GM21381 (cell line): ENCODE measurements around the gene NKX3-2.
"Not testable (repeated sequence)": the region's sequence is repeated elsewhere in the genome, so short reads cannot be mapped to it uniquely, and the experiment has no call there.

Experiments
- ATAC-seq: cut with Tn5 transposase; IDR thresholded peaks from one replicate; pipeline ENCODE4 v1.9.1; 2021; ENCODE audit warnings: mild to moderate bottlenecking, moderate library complexity; ENCODE audit not compliant: unreplicated experiment

The NKX3-2 gene

DNA sequence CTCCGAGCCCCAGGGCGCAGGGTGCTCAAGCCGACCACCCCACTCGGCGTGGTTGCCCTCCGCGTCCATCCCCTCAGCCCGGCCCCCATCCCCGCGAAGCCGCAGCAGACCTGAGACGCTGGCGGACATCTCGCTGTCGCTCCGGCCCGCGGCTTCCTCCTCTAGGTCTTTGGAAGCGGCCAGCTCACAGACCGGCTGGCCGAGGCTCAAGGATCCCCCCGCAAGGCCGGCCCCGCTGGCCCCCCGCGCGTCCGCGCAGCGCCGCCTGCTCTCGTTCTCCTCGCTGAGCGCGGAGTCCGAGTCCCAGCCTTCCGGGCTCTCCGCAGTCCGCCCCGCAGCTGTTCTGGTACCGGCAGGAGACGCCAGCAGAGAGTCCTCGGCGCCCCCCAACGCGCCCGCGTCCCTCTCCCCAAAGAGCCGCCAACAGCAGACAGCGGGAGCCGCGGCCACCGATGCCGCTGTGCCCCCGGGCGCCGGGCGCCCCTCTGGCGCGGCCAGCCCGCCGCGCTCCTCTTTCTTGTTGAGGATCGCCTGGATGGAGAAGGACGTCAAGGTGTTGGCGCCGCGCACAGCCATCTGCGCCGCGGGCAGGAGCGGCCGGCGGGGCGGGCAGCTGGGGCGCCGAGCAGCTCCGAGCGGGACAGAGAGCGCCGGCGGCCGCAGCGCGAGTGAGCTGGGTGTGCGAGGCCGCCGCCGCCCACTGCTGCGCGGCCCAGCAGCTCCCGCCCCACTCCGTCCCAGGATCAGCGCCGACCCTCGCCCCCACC, at the start of gene NKX3-2:
Gene NKX3-2 (minus strand): TSS at position 670 of the 767 bp plus-strand sequence. CDS start 94 bp downstream, at position 576.
- no peak for ATAC-seq

- no peak for ATAC-seq
Measured at GRCh38 chr4:13592220-13592619, 47.9 kb upstream of the NKX3-2 start.

- no peak for ATAC-seq
Measured at GRCh38 chr4:13590766-13591165, 46.5 kb upstream of the NKX3-2 start.

DNA sequence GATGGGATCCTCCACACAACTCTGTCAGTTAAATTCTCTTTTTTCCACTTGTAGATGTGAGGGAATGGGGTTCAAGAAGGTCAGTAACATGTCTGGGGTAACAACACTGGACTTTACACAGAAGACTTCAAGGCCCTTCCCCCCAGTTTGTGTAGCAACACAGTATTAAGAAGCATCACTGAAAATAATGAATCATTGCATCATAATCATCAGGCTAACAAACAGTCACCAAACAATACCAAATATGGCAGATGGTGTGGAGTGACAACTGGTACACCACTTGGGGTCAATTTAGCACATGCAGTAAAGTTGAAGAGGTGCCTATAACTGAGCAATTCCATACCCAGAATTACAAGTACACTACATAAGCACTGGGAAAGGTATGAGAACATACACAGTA, 44.6 kb upstream of the NKX3-2 start:
- ATAC-seq: no peak

- no peak for ATAC-seq
Measured at GRCh38 chr4:13584481-13584880, 40.2 kb upstream of the NKX3-2 start.

- ATAC-seq: no peak
Measured at GRCh38 chr4:13580036-13580435, 35.7 kb upstream of the NKX3-2 start.

DNA sequence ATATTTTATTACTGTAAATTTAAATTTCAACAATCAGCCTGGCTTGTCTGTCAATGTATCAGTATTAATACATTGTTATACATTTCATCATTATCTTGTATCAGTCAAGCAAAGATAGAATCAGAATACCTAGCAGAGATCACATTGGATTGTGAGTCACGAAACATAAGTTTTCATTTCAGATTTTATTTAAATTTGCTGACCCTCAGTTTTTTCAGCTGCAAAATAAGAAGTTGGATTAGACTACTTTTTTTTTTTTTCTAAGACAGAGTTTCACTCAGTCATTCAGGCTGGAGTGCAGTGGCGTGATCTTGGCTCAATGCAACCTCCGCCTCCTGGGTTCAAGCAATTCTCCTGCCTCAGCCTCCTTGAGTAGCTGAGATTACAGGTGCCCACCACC, 33.4 kb upstream of the NKX3-2 start:
- ATAC-seq: no peak

GRCh38 chr4:13570916-13571315, 26.6 kb upstream of the NKX3-2 start:
- no peak for ATAC-seq

GRCh38 chr4:13567125-13567524, 22.8 kb upstream of the NKX3-2 start:
- ATAC-seq: no peak

DNA sequence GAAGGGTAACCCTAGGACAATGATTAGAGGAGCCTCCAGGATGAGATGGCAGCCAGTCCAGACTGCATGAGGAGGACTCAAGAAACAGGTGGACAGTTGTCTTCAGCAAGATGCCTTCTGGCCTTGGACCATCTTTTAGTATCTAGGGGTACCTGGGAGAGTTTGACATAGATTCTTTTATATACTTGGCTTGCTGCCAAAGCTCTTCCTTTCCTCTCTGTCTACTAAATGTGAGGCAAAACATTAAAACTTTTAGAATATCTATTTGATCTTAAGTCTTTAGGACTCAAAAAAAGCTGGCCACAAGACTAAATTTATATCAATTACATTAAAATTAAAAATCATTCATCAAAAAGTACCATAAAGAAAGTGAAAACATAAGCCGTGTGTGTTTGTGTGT, 18.6 kb upstream of the NKX3-2 start:
- ATAC-seq: no peak

DNA sequence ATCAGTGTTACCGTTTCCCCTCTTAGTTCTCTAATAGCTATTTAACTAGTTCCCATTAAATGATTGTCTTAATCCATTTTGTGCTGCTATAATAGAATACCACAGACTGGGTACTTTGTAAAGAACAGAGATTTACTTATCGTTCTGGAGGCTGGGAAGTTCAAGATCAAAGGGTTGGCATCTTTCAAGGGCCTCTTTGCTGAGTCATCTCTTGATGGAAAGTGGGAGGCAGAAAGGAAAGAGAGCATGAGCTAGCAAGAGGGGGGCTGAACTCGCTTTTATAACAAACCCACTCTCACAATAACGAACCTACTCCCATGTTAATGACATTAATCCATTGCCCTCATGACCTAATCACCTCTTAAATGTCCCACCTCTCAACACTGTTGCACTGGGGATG, 17.4 kb upstream of the NKX3-2 start:
- ATAC-seq: no peak

DNA sequence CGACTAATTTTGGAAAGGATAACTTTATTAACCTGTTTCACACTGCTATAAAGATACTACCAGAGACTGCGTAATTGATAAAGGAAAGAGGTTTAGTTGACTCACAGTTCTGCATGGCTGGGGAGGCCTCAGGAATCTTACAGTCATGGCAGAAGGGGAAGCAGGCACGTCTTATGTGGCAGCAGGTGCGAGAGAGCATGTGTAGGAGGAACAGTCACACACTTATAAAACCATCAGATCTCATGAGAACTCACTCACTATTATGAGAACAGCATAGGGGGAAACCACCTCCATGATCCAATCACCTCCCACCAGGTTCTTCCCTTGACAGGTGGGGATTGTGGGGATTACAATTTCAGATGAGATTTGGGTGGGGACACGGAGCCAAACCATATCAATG, 15.8 kb upstream of the NKX3-2 start:
- ATAC-seq: not testable (repeated sequence)

GRCh38 chr4:13559413-13559812, 15.1 kb upstream of the NKX3-2 start:
- no peak for ATAC-seq

DNA sequence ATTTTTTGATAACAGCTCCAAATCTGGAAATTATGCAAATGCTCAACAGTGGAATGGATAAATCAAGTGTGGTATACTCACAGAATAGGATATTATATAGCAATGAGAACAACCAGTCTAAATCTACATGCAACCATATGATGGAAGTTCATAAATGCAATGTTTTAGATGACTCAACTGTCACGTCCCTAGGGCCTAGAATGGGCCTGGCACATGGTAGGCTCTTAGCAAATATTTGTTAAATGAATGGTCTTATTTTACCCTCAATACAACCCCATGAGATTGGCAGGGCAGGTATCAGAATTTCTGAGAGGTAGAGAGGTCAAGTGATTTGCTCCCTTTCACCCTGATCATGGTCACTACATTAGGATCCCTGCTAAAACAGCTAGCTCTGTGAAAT, 14.6 kb upstream of the NKX3-2 start:
- no peak for ATAC-seq

- no peak for ATAC-seq
Measured at GRCh38 chr4:13555325-13555724, 11.0 kb upstream of the NKX3-2 start.

DNA sequence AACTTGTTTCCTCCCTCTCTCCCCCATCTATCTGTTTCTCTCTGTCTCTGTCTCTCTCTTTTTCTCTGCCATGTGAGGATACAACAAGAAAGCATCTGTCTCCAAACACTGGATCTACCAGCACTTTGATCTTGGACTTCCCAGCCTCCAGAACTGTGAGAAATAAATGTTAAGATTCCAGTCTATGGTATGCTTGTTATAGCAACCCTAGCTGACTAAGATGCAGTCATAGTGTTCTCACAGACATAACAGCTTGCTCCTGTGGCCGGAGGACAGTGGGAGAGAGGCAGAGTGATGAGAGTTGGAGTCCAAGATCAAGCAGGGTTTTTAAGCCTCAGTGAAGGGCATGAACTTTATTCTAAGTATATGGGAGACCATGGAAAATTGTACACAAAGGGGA, 8.8 kb upstream of the NKX3-2 start:
- no peak for ATAC-seq

- peak; percentile 77 for ATAC-seq
Measured at GRCh38 chr4:13548984-13549546, 4.8 kb upstream of the NKX3-2 start.

DNA sequence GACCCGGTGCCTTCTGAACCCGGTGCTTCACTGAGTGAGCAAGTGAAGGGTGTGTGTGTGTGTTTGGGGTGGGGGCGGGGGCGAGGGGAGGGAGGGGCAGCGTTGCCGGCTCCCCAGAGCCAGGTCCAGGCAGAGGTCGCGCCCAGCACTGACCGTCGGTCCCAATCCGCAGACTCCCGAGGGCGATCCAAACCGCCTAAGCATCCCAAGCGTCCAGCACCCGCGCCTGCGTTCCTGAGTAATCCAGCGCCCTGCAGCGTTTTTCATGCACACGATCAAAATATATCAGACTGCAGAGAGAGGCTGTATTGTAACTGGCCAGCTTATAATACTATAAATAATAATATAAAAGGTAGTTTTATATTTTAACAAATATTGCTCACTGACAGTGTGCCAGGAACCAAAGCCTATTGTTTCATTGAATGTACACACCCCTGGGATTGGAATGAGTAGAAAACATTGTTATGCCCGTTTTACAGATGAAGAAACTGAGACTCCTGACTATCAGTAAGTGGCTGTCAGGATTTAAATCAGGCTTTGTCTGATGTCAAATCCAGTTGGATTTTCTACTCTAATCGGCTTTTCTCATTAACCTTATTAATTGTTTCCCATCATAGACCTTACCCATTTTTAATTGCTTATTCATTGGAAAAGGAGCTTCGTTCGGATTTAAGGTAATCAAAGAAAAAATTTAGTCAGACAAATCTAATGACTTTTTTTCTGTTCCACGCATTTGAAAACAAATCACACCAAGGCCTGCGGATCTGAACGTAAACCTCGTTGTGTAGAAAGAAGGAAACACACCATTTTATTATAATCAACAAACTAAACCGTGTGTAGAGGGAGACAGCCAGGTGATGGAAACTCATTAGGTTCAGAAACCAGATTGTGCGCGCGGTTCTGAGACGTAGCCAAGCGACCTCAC, 4.0 kb upstream of the NKX3-2 start:
- ATAC-seq: peak; percentile 3

DNA sequence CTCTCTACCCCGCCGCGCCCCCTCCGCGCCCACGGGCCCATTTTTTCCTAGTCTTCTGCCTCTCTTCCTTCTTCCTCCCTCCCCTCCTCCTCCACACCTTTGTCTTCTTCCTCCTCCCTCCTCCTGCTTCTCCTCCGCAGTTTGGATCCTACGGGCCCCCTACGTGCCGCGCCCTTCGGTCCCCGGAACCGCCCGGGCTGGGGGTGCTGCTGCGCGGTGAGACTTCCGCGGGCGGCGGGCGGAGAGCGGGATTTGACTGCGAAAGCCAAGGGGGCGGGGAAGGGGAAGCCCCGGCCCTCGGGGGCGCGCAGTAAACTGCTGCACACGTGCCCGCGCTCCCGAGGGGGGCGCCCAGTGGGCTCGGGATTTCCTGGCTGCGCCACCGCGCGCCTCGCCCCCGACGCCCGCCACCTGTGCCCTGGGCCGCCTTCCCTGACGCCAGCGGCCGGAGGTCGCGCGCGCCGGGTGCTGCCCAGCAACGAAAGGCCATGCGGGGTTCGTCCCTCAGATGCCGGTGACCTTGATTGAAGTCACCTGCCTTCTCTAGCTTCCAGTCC, 3.3 kb upstream of the NKX3-2 start:
- ATAC-seq: no peak

DNA sequence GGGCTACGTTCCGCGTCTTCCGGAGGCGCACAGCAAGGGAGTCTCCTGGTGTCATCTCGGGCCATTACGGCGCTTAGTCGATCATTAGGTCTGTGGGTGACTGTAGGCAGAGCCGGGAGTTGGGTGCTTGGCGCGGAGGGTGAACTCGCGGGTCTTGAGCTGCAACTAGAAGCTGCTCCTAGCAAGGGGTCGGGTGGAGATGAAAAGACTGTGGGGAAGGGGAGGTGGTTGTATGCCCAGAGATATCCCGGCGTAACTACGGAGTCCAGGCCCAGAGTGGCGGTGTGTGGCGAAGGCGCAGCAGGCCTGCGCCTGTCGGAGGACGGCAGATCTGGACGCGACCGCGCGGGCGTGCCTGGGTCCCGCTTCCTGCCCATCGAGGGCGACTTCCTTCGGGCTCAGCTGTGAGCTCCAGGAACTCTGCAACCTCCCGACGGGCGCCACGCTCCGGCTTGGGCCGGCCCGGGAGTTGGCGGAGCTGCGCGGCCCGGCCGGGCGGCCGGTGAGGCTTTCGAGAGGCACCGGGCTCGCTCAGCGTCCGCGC, 2.7 kb upstream of the NKX3-2 start:
- ATAC-seq: no peak
